ENCODE results near the gene MICB. TPM values are rescaled to one million over a fixed set of nuclear protein-coding genes. Genes with fewer than 3 reads are reported as not detected.

MICB gene
- polyA plus RNA-seq, 2 donors = 0.29 to 0.77 TPM

- H3K27ac ChIP-seq (ENCODE audit: low read depth in 2 of 2, low read length in 1 of 2) = no peak overlapping the region
- peaks cover 0 to 13% of the 10 kb centered on the region in 2 donors for H3K4me1 ChIP-seq (ENCODE audit: control insufficient read depth in 2 of 2, insufficient read depth in 2 of 2, low read length in 1 of 2)
- no peaks in the 10 kb centered on the region for H3K36me3 ChIP-seq (ENCODE audit: control insufficient read depth in 2 of 2, insufficient read depth in 2 of 2, low read length in 1 of 2)
- H3K27me3 ChIP-seq (ENCODE audit: control insufficient read depth in 1 of 2, insufficient read depth in 2 of 2, low read length in 2 of 2) = no peaks in the 10 kb centered on the region
- peak overlapping the region; percentile 75 to 81 for H3K4me3 ChIP-seq (ENCODE audit: low read depth in 1 of 2, low read length in 2 of 2)
- WGBS, 2 donors = 83 to 84% methylated on average over 7 of the region's 7 CpGs
- no peaks in the 10 kb centered on the region for H3K9me3 ChIP-seq (ENCODE audit: control insufficient read depth in 2 of 2, insufficient read depth in 1 of 2, low read depth in 1 of 2, low read length in 1 of 2)
Measured at GRCh38 chr6:31464252-31465184, 33.4 kb upstream of the MICB start.

- WGBS, 2 donors = 79 to 89% methylated on average over 1 of the region's 1 CpG
- H3K4me3 ChIP-seq (ENCODE audit: low read depth in 1 of 2, low read length in 2 of 2) = no peak overlapping the region
- H3K9me3 ChIP-seq (ENCODE audit: control insufficient read depth in 2 of 2, insufficient read depth in 1 of 2, low read depth in 1 of 2, low read length in 1 of 2) = no peaks in the 10 kb centered on the region
- peaks cover 0 to 13% of the 10 kb centered on the region in 2 donors for H3K4me1 ChIP-seq (ENCODE audit: control insufficient read depth in 2 of 2, insufficient read depth in 2 of 2, low read length in 1 of 2)
- H3K36me3 ChIP-seq (ENCODE audit: control insufficient read depth in 2 of 2, insufficient read depth in 2 of 2, low read length in 1 of 2) = no peaks in the 10 kb centered on the region
- H3K27me3 ChIP-seq (ENCODE audit: control insufficient read depth in 1 of 2, insufficient read depth in 2 of 2, low read length in 2 of 2) = no peaks in the 10 kb centered on the region
- H3K27ac ChIP-seq (ENCODE audit: low read depth in 2 of 2, low read length in 1 of 2) = no peak overlapping the region
Measured at GRCh38 chr6:31465185-31465536, 32.8 kb upstream of the MICB start.

GRCh38 chr6:31465718-31466117, 32.2 kb upstream of the MICB start:
- 93 to 97% methylated on average over 5 of the region's 5 CpGs for WGBS, 2 donors
- H3K4me3 ChIP-seq (ENCODE audit: low read depth in 1 of 2, low read length in 2 of 2) = no peak overlapping the region

GRCh38 chr6:31466466-31466865, 31.5 kb upstream of the MICB start:
- H3K27me3 ChIP-seq (ENCODE audit: control insufficient read depth in 1 of 2, insufficient read depth in 2 of 2, low read length in 2 of 2) = no peaks in the 10 kb centered on the region

More at GRCh38 chr6:31465718-31466117, 32.2 kb upstream of the MICB start:
- no peaks in the 10 kb centered on the region for H3K27me3 ChIP-seq (ENCODE audit: control insufficient read depth in 1 of 2, insufficient read depth in 2 of 2, low read length in 2 of 2)
- peaks cover 0 to 14% of the 10 kb centered on the region in 2 donors for H3K4me1 ChIP-seq (ENCODE audit: control insufficient read depth in 2 of 2, insufficient read depth in 2 of 2, low read length in 1 of 2)
- no peaks in the 10 kb centered on the region for H3K36me3 ChIP-seq (ENCODE audit: control insufficient read depth in 2 of 2, insufficient read depth in 2 of 2, low read length in 1 of 2)
- H3K9me3 ChIP-seq (ENCODE audit: control insufficient read depth in 2 of 2, insufficient read depth in 1 of 2, low read depth in 1 of 2, low read length in 1 of 2) = no peaks in the 10 kb centered on the region
- H3K27ac ChIP-seq (ENCODE audit: low read depth in 2 of 2, low read length in 1 of 2) = no peak overlapping the region

DNA sequence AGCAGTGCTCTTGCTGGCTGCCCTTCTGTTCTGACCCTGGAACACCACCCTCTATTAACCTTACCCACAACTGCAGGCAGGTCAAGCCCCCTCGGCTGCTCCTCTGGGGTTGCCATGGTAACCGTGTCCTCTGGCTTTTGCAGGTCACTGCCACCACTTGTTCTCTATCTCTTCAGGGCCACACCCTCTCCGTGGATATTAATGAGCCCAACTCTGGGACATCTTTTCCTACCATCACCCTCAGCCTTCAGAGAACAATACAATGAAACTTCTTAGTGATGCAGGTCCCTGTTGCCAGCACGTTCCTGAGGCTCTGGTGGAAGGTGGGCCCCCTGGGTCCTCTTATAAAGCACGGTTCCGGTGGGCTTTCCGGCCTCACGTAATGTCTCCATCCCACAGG, 30.8 kb upstream of the MICB start:
- Histone ChIP-seq H3K4me3 (ENCODE audit: low read depth in 1 of 2, low read length in 2 of 2) (no peak overlapping the region), H3K4me1 (ENCODE audit: control insufficient read depth in 2 of 2, insufficient read depth in 2 of 2, low read length in 1 of 2) (peaks cover 0 to 14% of the 10 kb centered on the region in 2 donors), H3K27ac (ENCODE audit: low read depth in 2 of 2, low read length in 1 of 2) (no peak overlapping the region), H3K36me3 (ENCODE audit: control insufficient read depth in 2 of 2, insufficient read depth in 2 of 2, low read length in 1 of 2) (no peaks in the 10 kb centered on the region), H3K9me3 (ENCODE audit: control insufficient read depth in 2 of 2, insufficient read depth in 1 of 2, low read depth in 1 of 2, low read length in 1 of 2) (no peaks in the 10 kb centered on the region), H3K27me3 (ENCODE audit: control insufficient read depth in 1 of 2, insufficient read depth in 2 of 2, low read length in 2 of 2) (no peaks in the 10 kb centered on the region)
- 74 to 75% methylated on average over 8 of the region's 8 CpGs for WGBS, 2 donors

More at GRCh38 chr6:31466466-31466865, 31.5 kb upstream of the MICB start:
- Histone ChIP-seq H3K27ac (ENCODE audit: low read depth in 2 of 2, low read length in 1 of 2) (no peak overlapping the region), H3K36me3 (ENCODE audit: control insufficient read depth in 2 of 2, insufficient read depth in 2 of 2, low read length in 1 of 2) (no peaks in the 10 kb centered on the region), H3K4me3 (ENCODE audit: low read depth in 1 of 2, low read length in 2 of 2) (no peak overlapping the region), H3K4me1 (ENCODE audit: control insufficient read depth in 2 of 2, insufficient read depth in 2 of 2, low read length in 1 of 2) (peaks cover 0 to 14% of the 10 kb centered on the region in 2 donors), H3K9me3 (ENCODE audit: control insufficient read depth in 2 of 2, insufficient read depth in 1 of 2, low read depth in 1 of 2, low read length in 1 of 2) (no peaks in the 10 kb centered on the region)
- WGBS, 2 donors = 70 to 79% methylated on average over 4 of the region's 4 CpGs

DNA sequence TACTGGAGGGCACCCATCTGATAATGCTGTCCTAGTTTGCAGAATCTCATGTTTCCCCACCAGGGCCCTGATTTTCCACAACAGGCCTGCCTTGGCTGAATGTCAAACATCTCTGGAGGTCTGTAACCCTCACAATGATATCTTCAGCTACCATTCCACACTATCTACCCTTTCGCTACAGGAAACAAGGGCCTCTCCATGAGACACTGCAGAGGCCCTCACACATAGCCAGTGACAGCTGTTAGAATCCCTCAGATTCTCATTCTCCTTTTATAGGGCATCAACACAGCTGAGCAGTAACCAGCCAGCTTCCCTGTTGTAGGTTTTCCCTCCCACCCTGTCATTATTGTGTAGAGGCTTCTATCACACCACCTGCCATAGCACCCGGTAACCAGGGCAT, 29.6 kb upstream of the MICB start:
- H3K9me3 ChIP-seq (ENCODE audit: control insufficient read depth in 2 of 2, insufficient read depth in 1 of 2, low read depth in 1 of 2, low read length in 1 of 2) = no peaks in the 10 kb centered on the region
- H3K36me3 ChIP-seq (ENCODE audit: control insufficient read depth in 2 of 2, insufficient read depth in 2 of 2, low read length in 1 of 2) = no peaks in the 10 kb centered on the region
- H3K4me3 ChIP-seq (ENCODE audit: low read depth in 1 of 2, low read length in 2 of 2) = no peak overlapping the region
- WGBS, 2 donors = 90 to 94% methylated on average over 2 of the region's 2 CpGs
- no peak overlapping the region for H3K27ac ChIP-seq (ENCODE audit: low read depth in 2 of 2, low read length in 1 of 2)
- H3K4me1 ChIP-seq (ENCODE audit: control insufficient read depth in 2 of 2, insufficient read depth in 2 of 2, low read length in 1 of 2) = peaks cover 0 to 10% of the 10 kb centered on the region in 2 donors
- no peaks in the 10 kb centered on the region for H3K27me3 ChIP-seq (ENCODE audit: control insufficient read depth in 1 of 2, insufficient read depth in 2 of 2, low read length in 2 of 2)

DNA sequence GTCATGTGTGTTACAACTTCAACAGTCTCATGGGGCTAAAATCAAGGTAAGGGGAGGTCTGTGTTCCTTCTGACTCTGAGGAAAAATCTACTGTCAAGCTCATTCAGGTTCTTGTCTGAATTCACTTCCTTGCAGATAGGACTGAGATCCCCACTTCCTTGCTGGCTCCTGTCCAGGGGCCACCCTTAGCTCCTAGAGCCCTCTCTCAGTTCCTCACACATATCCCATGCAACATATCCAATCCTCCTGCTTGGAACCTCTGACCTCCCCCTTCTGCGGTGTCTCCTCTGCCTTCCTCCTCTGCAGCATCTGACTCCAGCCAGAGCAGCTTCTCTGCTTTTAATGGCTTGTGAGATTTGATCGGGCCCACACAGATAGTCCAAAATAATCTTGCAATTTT, 27.1 kb upstream of the MICB start:
- no peaks in the 10 kb centered on the region for H3K36me3 ChIP-seq (ENCODE audit: control insufficient read depth in 2 of 2, insufficient read depth in 2 of 2, low read length in 1 of 2)
- no peaks in the 10 kb centered on the region for H3K9me3 ChIP-seq (ENCODE audit: control insufficient read depth in 2 of 2, insufficient read depth in 1 of 2, low read depth in 1 of 2, low read length in 1 of 2)
- 64 to 87% methylated on average over 2 of the region's 2 CpGs for WGBS, 2 donors
- H3K27me3 ChIP-seq (ENCODE audit: control insufficient read depth in 1 of 2, insufficient read depth in 2 of 2, low read length in 2 of 2) = no peaks in the 10 kb centered on the region
- no peak overlapping the region for H3K27ac ChIP-seq (ENCODE audit: low read depth in 2 of 2, low read length in 1 of 2)
- peaks cover 3 to 8% of the 10 kb centered on the region in 2 donors for H3K4me1 ChIP-seq (ENCODE audit: control insufficient read depth in 2 of 2, insufficient read depth in 2 of 2, low read length in 1 of 2)
- no peak overlapping the region for H3K4me3 ChIP-seq (ENCODE audit: low read depth in 1 of 2, low read length in 2 of 2)

- 71 to 95% methylated on average over 2 of the region's 2 CpGs for WGBS, 2 donors
- Histone ChIP-seq H3K4me3 (ENCODE audit: low read depth in 1 of 2, low read length in 2 of 2) (no peak overlapping the region), H3K27ac (ENCODE audit: low read depth in 2 of 2, low read length in 1 of 2) (no peak overlapping the region), H3K9me3 (ENCODE audit: control insufficient read depth in 2 of 2, insufficient read depth in 1 of 2, low read depth in 1 of 2, low read length in 1 of 2) (no peaks in the 10 kb centered on the region), H3K27me3 (ENCODE audit: control insufficient read depth in 1 of 2, insufficient read depth in 2 of 2, low read length in 2 of 2) (no peaks in the 10 kb centered on the region), H3K4me1 (ENCODE audit: control insufficient read depth in 2 of 2, insufficient read depth in 2 of 2, low read length in 1 of 2) (peaks cover 3 to 8% of the 10 kb centered on the region in 2 donors), H3K36me3 (ENCODE audit: control insufficient read depth in 2 of 2, insufficient read depth in 2 of 2, low read length in 1 of 2) (no peaks in the 10 kb centered on the region)
Measured at GRCh38 chr6:31471711-31472110, 26.2 kb upstream of the MICB start.

DNA sequence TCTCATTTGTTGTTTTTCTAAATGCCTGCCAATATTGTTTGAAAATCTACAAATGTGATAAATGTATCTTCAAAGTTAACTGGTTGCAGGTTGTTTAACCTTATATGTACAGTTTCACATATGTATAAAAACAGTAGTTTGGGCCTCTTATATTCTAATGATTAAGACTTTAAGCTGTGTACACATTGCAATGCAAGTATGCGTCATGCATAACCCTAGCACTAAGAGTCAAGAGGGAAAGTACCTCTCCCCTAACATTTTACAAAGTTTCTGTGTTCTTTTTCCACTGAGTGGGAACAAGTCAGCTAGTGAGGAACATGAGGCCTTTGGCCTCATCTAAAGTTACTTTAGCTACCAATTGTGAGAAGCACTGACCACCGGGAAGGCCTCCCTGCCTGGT, 25.7 kb upstream of the MICB start:
- Histone ChIP-seq H3K27ac (ENCODE audit: low read depth in 2 of 2, low read length in 1 of 2) (no peak overlapping the region), H3K36me3 (ENCODE audit: control insufficient read depth in 2 of 2, insufficient read depth in 2 of 2, low read length in 1 of 2) (no peaks in the 10 kb centered on the region), H3K9me3 (ENCODE audit: control insufficient read depth in 2 of 2, insufficient read depth in 1 of 2, low read depth in 1 of 2, low read length in 1 of 2) (no peaks in the 10 kb centered on the region), H3K4me1 (ENCODE audit: control insufficient read depth in 2 of 2, insufficient read depth in 2 of 2, low read length in 1 of 2) (peaks cover 3 to 8% of the 10 kb centered on the region in 2 donors), H3K27me3 (ENCODE audit: control insufficient read depth in 1 of 2, insufficient read depth in 2 of 2, low read length in 2 of 2) (no peaks in the 10 kb centered on the region), H3K4me3 (ENCODE audit: low read depth in 1 of 2, low read length in 2 of 2) (no peak overlapping the region)
- 69 to 79% methylated on average over 2 of the region's 2 CpGs for WGBS, 2 donors

- Histone ChIP-seq H3K4me1 (ENCODE audit: control insufficient read depth in 2 of 2, insufficient read depth in 2 of 2, low read length in 1 of 2) (peaks cover 3 to 8% of the 10 kb centered on the region in 2 donors), H3K27me3 (ENCODE audit: control insufficient read depth in 1 of 2, insufficient read depth in 2 of 2, low read length in 2 of 2) (no peaks in the 10 kb centered on the region), H3K36me3 (ENCODE audit: control insufficient read depth in 2 of 2, insufficient read depth in 2 of 2, low read length in 1 of 2) (no peaks in the 10 kb centered on the region), H3K27ac (ENCODE audit: low read depth in 2 of 2, low read length in 1 of 2) (no peak overlapping the region), H3K9me3 (ENCODE audit: control insufficient read depth in 2 of 2, insufficient read depth in 1 of 2, low read depth in 1 of 2, low read length in 1 of 2) (no peaks in the 10 kb centered on the region), H3K4me3 (ENCODE audit: low read depth in 1 of 2, low read length in 2 of 2) (no peak overlapping the region)
- WGBS, 2 donors = 82 to 84% methylated on average over 4 of the region's 4 CpGs
Measured at GRCh38 chr6:31473244-31473643, 24.7 kb upstream of the MICB start.
